ENCODE results near the gene GRAP. TPM values are rescaled to one million over a fixed set of nuclear protein-coding genes. Genes with fewer than 3 reads are reported as not detected.
"Not testable (repeated sequence)": the region's sequence is repeated elsewhere in the genome, so short reads cannot be mapped to it uniquely, and the experiment has no call there.

GRAP gene
- total RNA-seq, 1 donor from 2014 or later, result 0.64 TPM

DNA sequence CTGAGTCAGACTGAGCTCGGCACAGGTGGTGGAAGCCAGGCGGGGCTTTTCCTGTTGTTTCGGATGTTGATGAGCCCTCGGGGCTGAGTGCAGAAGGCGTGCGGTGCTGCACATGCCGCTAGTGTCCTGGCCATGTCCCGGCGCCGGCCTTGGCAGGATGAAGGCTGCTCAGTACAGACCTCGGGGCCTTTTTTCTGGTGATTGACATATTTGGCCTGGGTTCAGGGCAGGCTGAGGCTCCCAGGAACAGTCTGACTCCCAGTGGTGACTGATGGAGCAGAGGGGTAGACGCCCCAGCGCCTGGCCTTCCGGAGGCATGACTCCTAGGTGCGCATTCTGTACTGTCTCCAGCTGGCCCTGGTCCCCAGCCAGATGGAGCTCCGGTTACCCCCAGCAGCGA, 8.8 kb downstream of the GRAP start:
- DNase-seq, result not testable (repeated sequence)

DNA sequence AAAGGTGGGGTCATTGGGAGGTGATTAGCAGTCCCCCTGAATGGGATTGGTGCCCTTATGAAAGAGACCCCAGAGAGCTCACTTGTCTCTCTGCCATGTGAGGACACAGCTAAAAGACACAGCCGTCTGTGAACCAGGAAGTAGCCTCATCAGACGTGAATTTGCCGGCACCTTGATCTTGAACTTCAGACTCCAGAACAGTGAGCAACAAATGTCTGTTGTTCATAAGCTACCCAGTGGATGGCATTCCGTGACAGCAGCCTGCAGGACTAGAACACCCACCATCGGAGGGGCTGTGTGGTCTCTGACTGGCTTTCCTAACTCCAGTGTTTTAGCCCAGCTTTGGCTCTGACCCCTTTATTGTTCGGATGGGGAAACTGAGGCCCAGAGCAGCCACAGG, 9.2 kb downstream of the GRAP start:
- H3K9me3 Mint-ChIP-seq (ENCODE audit: unreplicated experiment); H3K4me3 Mint-ChIP-seq (ENCODE audit: unreplicated experiment); H3K4me1 Mint-ChIP-seq (ENCODE audit: low read depth, unreplicated experiment): not testable (repeated sequence)

More for the DNA sequence above, 8.8 kb downstream of the GRAP start:
- H3K27ac Mint-ChIP-seq (ENCODE audit: unreplicated experiment); H3K4me1 Mint-ChIP-seq (ENCODE audit: low read depth, unreplicated experiment); H3K36me3 Mint-ChIP-seq (ENCODE audit: unreplicated experiment); H3K9me3 Mint-ChIP-seq (ENCODE audit: unreplicated experiment); H3K27me3 Mint-ChIP-seq (ENCODE audit: unreplicated experiment); H3K4me3 Mint-ChIP-seq (ENCODE audit: unreplicated experiment): not testable (repeated sequence)

DNA sequence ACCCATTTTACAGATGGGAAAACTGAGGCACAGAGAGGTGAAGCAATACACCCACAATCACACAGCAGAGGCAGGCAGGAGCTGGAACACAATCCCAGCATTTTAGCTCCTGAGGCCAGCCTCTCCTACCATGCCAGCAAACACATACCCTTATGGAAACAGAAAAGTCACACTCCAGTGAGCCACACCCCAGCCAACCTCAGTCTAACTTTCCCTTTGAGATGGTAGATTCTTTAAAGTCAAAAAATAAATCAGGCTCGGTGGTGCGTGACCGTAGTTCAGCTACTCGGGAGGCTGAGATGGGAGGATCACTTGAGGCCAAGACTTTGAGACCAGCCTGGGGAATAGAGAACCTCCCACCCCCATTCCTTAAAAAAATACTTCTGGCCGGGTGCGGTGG, 10.6 kb downstream of the GRAP start:
- not testable (repeated sequence) for H3K4me1 Mint-ChIP-seq (ENCODE audit: low read depth, unreplicated experiment); DNase-seq; H3K27me3 Mint-ChIP-seq (ENCODE audit: unreplicated experiment); H3K36me3 Mint-ChIP-seq (ENCODE audit: unreplicated experiment); H3K4me3 Mint-ChIP-seq (ENCODE audit: unreplicated experiment); H3K27ac Mint-ChIP-seq (ENCODE audit: unreplicated experiment); H3K9me3 Mint-ChIP-seq (ENCODE audit: unreplicated experiment)

More for the DNA sequence above, 9.2 kb downstream of the GRAP start:
- not testable (repeated sequence) for H3K27ac Mint-ChIP-seq (ENCODE audit: unreplicated experiment); H3K36me3 Mint-ChIP-seq (ENCODE audit: unreplicated experiment); H3K27me3 Mint-ChIP-seq (ENCODE audit: unreplicated experiment); DNase-seq

DNA sequence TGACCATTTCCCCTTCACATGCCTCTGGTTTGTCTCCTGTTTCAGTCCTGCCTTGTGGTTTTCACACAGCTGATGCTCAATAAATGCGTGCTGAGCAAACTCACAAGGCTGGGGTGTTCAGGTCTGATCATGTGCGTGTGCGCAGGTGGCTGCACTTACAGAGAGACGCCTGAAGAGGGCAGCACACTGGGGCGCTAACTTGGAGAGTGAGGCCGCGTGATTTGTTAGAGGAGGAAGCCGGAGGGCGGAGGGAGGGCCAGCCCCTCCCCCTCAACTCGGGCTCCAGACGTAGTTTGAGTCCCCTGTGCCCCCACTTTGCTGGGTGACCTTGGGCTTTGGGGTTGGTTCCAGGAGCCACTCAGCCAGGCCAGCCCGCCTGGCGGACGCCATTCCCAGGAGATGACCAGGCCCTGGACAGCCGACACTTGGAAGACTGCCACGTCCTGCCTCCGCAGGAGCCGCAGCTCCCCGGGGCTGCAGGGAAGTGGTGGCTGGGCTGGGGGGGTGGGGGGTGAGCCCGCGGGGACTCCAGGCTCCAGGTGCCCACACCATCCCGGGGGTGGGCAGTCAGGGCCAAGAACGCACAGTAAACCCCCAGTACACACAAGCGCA, 14.3 kb downstream of the GRAP start:
- DNase-seq; H3K4me1 Mint-ChIP-seq (ENCODE audit: low read depth, unreplicated experiment); H3K27me3 Mint-ChIP-seq (ENCODE audit: unreplicated experiment); H3K27ac Mint-ChIP-seq (ENCODE audit: unreplicated experiment); H3K36me3 Mint-ChIP-seq (ENCODE audit: unreplicated experiment); H3K4me3 Mint-ChIP-seq (ENCODE audit: unreplicated experiment); H3K9me3 Mint-ChIP-seq (ENCODE audit: unreplicated experiment): not testable (repeated sequence)

DNA sequence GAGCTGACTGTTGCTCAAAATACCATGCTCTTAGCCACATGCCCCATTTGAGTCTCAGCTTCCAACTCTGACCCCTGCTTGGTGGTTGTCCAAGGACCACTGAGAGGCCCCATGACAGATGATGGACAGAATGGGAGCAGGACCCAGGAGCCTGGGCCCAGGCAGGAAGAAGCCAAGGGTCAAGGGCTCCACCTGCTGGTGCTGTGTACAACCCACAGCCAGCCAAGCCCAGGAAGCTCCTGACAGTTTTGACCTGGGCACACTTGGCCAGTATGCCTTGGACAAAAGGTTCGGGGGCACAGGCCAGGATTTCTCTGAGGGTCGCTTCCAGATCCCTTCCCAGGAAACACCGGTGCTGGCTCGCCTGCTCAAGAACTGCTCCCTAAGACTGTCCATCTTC, 15.0 kb downstream of the GRAP start:
- not testable (repeated sequence) for H3K4me3 Mint-ChIP-seq (ENCODE audit: unreplicated experiment); H3K27ac Mint-ChIP-seq (ENCODE audit: unreplicated experiment); H3K27me3 Mint-ChIP-seq (ENCODE audit: unreplicated experiment); H3K4me1 Mint-ChIP-seq (ENCODE audit: low read depth, unreplicated experiment); H3K36me3 Mint-ChIP-seq (ENCODE audit: unreplicated experiment); H3K9me3 Mint-ChIP-seq (ENCODE audit: unreplicated experiment)
- TF ChIP-seq, protein P1, sequence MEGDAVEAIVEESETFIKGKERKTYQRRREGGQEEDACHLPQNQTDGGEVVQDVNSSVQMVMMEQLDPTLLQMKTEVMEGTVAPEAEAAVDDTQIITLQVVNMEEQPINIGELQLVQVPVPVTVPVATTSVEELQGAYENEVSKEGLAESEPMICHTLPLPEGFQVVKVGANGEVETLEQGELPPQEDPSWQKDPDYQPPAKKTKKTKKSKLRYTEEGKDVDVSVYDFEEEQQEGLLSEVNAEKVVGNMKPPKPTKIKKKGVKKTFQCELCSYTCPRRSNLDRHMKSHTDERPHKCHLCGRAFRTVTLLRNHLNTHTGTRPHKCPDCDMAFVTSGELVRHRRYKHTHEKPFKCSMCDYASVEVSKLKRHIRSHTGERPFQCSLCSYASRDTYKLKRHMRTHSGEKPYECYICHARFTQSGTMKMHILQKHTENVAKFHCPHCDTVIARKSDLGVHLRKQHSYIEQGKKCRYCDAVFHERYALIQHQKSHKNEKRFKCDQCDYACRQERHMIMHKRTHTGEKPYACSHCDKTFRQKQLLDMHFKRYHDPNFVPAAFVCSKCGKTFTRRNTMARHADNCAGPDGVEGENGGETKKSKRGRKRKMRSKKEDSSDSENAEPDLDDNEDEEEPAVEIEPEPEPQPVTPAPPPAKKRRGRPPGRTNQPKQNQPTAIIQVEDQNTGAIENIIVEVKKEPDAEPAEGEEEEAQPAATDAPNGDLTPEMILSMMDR (IDR thresholded peaks at IDR 0.05; ENCODE audit: partially characterized antibody, unreplicated experiment), result peak; percentile 47
- DNase-seq, result peak; percentile 92

DNA sequence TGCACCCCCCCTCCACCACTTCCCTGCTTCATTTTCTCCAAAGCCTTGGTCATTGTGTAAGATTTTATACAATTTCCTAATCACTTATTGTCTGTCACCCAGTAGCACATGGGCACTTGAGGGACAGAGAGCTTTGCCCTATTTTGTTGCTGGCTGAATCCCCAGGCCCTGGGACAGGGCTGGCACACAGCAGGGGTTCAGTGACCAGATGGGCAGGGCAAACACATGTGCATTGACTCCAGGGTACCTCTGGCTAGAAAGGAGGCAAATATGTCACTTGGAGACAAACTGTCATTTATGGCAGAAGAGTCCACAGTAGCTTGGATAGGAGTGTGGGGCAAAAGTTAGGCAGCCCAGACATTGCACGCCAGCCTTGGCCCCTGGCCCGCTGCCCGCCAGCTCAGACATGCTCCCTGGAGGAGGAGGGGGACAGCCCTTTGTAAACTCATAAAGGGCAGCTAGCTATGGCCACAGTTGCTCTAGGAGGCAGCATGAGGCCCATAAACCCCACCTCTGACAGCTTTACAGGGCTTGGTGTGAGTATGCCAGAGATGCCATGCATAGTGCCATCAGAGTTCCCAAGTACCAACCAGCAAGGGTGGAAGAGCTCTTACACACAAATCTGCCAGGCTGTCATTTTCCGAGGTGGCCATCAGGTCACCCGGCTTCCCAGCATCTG, 15.8 kb downstream of the GRAP start:
- not testable (repeated sequence) for H3K27me3 Mint-ChIP-seq (ENCODE audit: unreplicated experiment); H3K9me3 Mint-ChIP-seq (ENCODE audit: unreplicated experiment); DNase-seq; H3K36me3 Mint-ChIP-seq (ENCODE audit: unreplicated experiment); H3K4me1 Mint-ChIP-seq (ENCODE audit: low read depth, unreplicated experiment); H3K4me3 Mint-ChIP-seq (ENCODE audit: unreplicated experiment); H3K27ac Mint-ChIP-seq (ENCODE audit: unreplicated experiment)

DNA sequence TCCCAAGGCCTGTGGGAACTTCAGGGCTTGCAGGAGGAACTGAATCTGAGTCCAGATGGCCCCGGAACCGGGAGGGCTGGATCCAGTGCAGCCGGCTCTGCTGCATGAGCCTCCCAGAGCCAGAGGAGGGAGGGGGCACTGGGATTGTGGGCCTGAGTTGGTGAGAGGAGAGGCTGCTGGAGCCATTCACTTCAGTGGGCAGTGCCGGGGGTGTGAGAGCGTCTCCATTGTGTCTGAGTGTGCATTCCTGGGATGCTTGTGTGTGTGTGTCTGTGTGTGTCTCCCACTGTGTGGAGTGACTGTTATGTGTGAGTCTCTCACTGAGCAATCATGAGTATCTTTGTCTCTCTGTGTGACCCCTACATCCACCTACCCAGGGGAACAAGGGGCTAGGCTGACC, 17.0 kb downstream of the GRAP start:
- not testable (repeated sequence) for H3K36me3 Mint-ChIP-seq (ENCODE audit: unreplicated experiment); DNase-seq; H3K27me3 Mint-ChIP-seq (ENCODE audit: unreplicated experiment); H3K4me3 Mint-ChIP-seq (ENCODE audit: unreplicated experiment); H3K4me1 Mint-ChIP-seq (ENCODE audit: low read depth, unreplicated experiment); H3K9me3 Mint-ChIP-seq (ENCODE audit: unreplicated experiment)
- peak overlapping the region; percentile 85 for H3K27ac Mint-ChIP-seq (ENCODE audit: unreplicated experiment)

DNA sequence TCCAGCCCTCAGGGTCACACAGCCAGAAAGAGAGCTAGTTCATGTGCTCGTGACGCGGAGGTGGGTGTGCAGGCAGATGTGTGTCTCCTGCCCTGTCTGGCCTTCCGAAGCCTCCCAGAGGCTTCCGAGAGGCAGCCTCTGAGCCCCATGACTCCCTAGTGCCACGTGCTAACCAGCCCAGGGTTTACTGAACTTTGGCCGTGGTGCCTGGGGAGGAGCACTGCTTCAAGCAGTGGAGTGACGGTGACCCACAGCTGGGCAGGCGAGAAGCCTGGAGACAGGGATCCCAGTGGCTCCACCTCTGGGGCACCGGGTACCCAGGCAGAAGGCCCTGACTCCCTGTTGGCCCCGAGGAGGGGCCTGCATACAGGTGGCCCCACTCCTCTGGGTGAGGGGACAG, 18.1 kb downstream of the GRAP start:
- not testable (repeated sequence) for H3K27ac Mint-ChIP-seq (ENCODE audit: unreplicated experiment); H3K36me3 Mint-ChIP-seq (ENCODE audit: unreplicated experiment); H3K4me3 Mint-ChIP-seq (ENCODE audit: unreplicated experiment); H3K9me3 Mint-ChIP-seq (ENCODE audit: unreplicated experiment); DNase-seq; H3K27me3 Mint-ChIP-seq (ENCODE audit: unreplicated experiment); H3K4me1 Mint-ChIP-seq (ENCODE audit: low read depth, unreplicated experiment)

All from glutamatergic neuron (in vitro differentiated cells).